WERI-Rb-1 (cell line): Measurements from ENCODE around the gene GPX2.

ENCODE experiments used
- DNase-seq: peaks from one replicate; pipeline ENCODE4 v3.0.0-alpha.2; 2020
- H3K27ac ChIP-seq: fragments of 250-450 bp; sonication (Bioruptor Pico); 2 replicates; pipeline ENCODE4 v1.5.1; 2020; ENCODE audit warnings: mild to moderate bottlenecking, moderate library complexity
- H3K27me3 ChIP-seq: fragments of 250-450 bp; sonication (Bioruptor Pico); 2 replicates; pipeline ENCODE4 v1.5.1; 2021; ENCODE audit warnings: mild to moderate bottlenecking, low read depth, moderate library complexity; ENCODE audit not compliant: insufficient read depth, severe bottlenecking
- H3K36me3 ChIP-seq: fragments of 250-450 bp; sonication (Bioruptor Pico); 2 replicates; pipeline ENCODE4 v1.5.1; 2020; ENCODE audit warnings: mild to moderate bottlenecking, moderate library complexity
- H3K4me3 ChIP-seq: 2 replicates; pipeline ENCODE4 v1.5.1; 2011; ENCODE audit warnings: low read depth, mild to moderate bottlenecking, control low read depth, low read length
- H3K9me3 ChIP-seq: fragments of 250-450 bp; sonication (Bioruptor Pico); 2 replicates; pipeline ENCODE4 v1.5.1; 2021; ENCODE audit warnings: mild to moderate bottlenecking, moderate library complexity; ENCODE audit not compliant: severe bottlenecking
- CTCF ChIP-seq: IDR thresholded peaks from 2 replicates; pipeline ENCODE4 v1.5.1; 2011; ENCODE audit warnings: low read depth, mild to moderate bottlenecking, control low read depth, inconsistent platforms, low read length

The GPX2 gene

GRCh38 chr14:64958201-64958600 lies 15.7 kb upstream of the GPX2 start:
- no peaks in the 10 kb centered on the region for H3K27me3 ChIP-seq
- H3K27ac ChIP-seq: no peak overlapping the region
- no peaks in the 10 kb centered on the region for H3K36me3 ChIP-seq
- DNase-seq: no peak
- no peaks in the 10 kb centered on the region for H3K9me3 ChIP-seq
- TF ChIP-seq CTCF: no peak
- no peak overlapping the region for H3K4me3 ChIP-seq

GRCh38 chr14:64956697-64957406 lies 14.3 kb upstream of the GPX2 start:
- Histone ChIP-seq H3K36me3 (no peaks in the 10 kb centered on the region), H3K4me3 (no peak overlapping the region), H3K9me3 (no peaks in the 10 kb centered on the region), H3K27me3 (no peaks in the 10 kb centered on the region), H3K27ac (no peak overlapping the region)
- no peak for DNase-seq
- no peak for TF ChIP-seq CTCF

GRCh38 chr14:64955297-64955696 lies 12.8 kb upstream of the GPX2 start:
- no peak for DNase-seq
- Histone ChIP-seq H3K4me3 (no peak overlapping the region), H3K9me3 (no peaks in the 10 kb centered on the region), H3K27me3 (no peaks in the 10 kb centered on the region), H3K27ac (no peak overlapping the region), H3K36me3 (no peaks in the 10 kb centered on the region)
- TF ChIP-seq CTCF: no peak

GRCh38 chr14:64954491-64955240 lies 12.1 kb upstream of the GPX2 start:
- no peaks in the 10 kb centered on the region for H3K36me3 ChIP-seq
- no peak for DNase-seq
- no peak overlapping the region for H3K27ac ChIP-seq
- H3K4me3 ChIP-seq: no peak overlapping the region
- TF ChIP-seq CTCF: no peak
- no peaks in the 10 kb centered on the region for H3K9me3 ChIP-seq
- no peaks in the 10 kb centered on the region for H3K27me3 ChIP-seq

- Histone ChIP-seq H3K27me3 (no peaks in the 10 kb centered on the region), H3K36me3 (no peaks in the 10 kb centered on the region), H3K9me3 (no peaks in the 10 kb centered on the region), H3K27ac (no peak overlapping the region), H3K4me3 (no peak overlapping the region)
- no peak for TF ChIP-seq CTCF
- no peak for DNase-seq
Observed at GRCh38 chr14:64953661-64954060, 11.1 kb upstream of the GPX2 start.
